Measurements from ENCODE around the gene NPAT. TPM values are rescaled to one million over a fixed set of nuclear protein-coding genes. Genes with fewer than 3 reads are reported as not detected.
A peak's percentile ranks its signal among the peaks of the same experiment; 100 is the strongest.

Gene NPAT
- total and polyA plus RNA-seq, 9 of the 15 experiments (the other 6 are each of a cell fraction or from before 2014, with no cell fraction given), result 8.8 to 30.0 (median 22.1) TPM

DNA sequence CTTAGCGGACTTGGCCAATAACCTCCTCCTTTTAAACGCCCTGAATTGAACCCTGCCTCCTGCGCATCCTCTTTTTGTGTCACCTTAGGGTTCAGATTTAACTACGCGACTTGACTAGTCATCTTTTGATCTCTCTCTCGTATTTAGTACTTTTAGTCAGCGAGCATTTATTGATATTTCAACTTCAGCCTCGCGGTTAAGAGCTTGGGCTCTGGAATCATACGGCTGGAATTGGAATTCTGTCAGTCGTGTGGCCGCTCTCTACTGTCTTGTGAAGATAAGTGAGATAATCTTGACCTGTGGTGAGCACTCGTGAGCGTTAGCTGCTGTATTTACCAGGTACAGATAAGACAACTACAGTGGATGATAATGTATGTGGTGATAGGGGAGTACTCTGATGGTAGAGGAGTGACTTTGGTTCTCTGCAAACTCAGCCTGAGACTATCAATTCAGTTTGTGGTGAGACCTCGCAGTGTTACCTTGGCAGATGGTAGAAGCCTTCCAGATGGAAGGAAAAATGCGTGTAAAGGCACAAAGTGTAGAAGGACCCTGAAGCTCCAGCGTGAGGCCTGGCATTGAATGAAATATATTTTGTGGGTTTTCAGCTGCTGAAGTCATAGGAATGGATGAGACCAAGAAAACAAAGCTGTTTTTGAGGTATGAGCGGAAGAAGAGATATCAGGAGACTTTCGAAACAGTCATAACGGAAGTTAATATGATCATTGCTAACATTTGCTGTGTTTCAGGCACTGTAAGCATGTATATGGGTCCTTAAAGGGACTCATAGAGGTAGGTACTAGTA lies 1.1 kb upstream of the NPAT start (continued):
- TF ChIP-seq ZNF143 (CRISPR knock-in tag; IDR thresholded peaks at IDR 0.05) (no peak), CC2D1A (IDR thresholded peaks at IDR 0.05) (peak; percentile 62), NR2F6 (CRISPR knock-in tag; IDR thresholded peaks at IDR 0.05) (no peak), ZKSCAN3 (CRISPR knock-in tag; IDR thresholded peaks at IDR 0.05) (no peak), PHB2 (IDR thresholded peaks at IDR 0.05; ENCODE audit: low read depth) (peak; percentile 55; the same call in 1 of the 2 replicates), SMC3 (conservative IDR thresholded peaks at IDR 0.05; ENCODE audit: insufficient read depth, low read depth, low read length) (no peak), ETV1 (tag; conservative IDR thresholded peaks at IDR 0.05; ENCODE audit: low read depth) (peak; percentile 62; the same call in 1 of the 2 replicates), SPI1 (IDR thresholded peaks at IDR 0.05; ENCODE audit: borderline replicate concordance, low read depth, low read length) (no peak), STAT5A (IDR thresholded peaks at IDR 0.05; ENCODE audit: borderline replicate concordance, low read length) (peak; percentile 92), MTA2 (IDR thresholded peaks at IDR 0.05; ENCODE audit: low read depth) (peak; percentile 89), MECOM (CRISPR knock-in tag; IDR thresholded peaks at IDR 0.05) (peak; percentile 80), ZNF140 (CRISPR knock-in tag; IDR thresholded peaks at IDR 0.05) (no peak)
- TF ChIP-seq, protein P1, sequence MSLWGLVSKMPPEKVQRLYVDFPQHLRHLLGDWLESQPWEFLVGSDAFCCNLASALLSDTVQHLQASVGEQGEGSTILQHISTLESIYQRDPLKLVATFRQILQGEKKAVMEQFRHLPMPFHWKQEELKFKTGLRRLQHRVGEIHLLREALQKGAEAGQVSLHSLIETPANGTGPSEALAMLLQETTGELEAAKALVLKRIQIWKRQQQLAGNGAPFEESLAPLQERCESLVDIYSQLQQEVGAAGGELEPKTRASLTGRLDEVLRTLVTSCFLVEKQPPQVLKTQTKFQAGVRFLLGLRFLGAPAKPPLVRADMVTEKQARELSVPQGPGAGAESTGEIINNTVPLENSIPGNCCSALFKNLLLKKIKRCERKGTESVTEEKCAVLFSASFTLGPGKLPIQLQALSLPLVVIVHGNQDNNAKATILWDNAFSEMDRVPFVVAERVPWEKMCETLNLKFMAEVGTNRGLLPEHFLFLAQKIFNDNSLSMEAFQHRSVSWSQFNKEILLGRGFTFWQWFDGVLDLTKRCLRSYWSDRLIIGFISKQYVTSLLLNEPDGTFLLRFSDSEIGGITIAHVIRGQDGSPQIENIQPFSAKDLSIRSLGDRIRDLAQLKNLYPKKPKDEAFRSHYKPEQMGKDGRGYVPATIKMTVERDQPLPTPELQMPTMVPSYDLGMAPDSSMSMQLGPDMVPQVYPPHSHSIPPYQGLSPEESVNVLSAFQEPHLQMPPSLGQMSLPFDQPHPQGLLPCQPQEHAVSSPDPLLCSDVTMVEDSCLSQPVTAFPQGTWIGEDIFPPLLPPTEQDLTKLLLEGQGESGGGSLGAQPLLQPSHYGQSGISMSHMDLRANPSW (CRISPR knock-in tag; IDR thresholded peaks at IDR 0.05), result no peak
- TF ChIP-seq, protein P2, sequence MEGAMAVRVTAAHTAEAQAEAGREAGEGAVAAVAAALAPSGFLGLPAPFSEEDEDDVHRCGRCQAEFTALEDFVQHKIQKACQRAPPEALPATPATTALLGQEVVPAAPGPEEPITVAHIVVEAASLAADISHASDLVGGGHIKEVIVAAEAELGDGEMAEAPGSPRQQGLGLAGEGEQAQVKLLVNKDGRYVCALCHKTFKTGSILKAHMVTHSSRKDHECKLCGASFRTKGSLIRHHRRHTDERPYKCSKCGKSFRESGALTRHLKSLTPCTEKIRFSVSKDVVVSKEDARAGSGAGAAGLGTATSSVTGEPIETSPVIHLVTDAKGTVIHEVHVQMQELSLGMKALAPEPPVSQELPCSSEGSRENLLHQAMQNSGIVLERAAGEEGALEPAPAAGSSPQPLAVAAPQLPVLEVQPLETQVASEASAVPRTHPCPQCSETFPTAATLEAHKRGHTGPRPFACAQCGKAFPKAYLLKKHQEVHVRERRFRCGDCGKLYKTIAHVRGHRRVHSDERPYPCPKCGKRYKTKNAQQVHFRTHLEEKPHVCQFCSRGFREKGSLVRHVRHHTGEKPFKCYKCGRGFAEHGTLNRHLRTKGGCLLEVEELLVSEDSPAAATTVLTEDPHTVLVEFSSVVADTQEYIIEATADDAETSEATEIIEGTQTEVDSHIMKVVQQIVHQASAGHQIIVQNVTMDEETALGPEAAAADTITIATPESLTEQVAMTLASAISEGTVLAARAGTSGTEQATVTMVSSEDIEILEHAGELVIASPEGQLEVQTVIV (CRISPR knock-in tag; IDR thresholded peaks at IDR 0.05; ENCODE audit: borderline replicate concordance), result no peak
- TF ChIP-seq, protein P3, sequence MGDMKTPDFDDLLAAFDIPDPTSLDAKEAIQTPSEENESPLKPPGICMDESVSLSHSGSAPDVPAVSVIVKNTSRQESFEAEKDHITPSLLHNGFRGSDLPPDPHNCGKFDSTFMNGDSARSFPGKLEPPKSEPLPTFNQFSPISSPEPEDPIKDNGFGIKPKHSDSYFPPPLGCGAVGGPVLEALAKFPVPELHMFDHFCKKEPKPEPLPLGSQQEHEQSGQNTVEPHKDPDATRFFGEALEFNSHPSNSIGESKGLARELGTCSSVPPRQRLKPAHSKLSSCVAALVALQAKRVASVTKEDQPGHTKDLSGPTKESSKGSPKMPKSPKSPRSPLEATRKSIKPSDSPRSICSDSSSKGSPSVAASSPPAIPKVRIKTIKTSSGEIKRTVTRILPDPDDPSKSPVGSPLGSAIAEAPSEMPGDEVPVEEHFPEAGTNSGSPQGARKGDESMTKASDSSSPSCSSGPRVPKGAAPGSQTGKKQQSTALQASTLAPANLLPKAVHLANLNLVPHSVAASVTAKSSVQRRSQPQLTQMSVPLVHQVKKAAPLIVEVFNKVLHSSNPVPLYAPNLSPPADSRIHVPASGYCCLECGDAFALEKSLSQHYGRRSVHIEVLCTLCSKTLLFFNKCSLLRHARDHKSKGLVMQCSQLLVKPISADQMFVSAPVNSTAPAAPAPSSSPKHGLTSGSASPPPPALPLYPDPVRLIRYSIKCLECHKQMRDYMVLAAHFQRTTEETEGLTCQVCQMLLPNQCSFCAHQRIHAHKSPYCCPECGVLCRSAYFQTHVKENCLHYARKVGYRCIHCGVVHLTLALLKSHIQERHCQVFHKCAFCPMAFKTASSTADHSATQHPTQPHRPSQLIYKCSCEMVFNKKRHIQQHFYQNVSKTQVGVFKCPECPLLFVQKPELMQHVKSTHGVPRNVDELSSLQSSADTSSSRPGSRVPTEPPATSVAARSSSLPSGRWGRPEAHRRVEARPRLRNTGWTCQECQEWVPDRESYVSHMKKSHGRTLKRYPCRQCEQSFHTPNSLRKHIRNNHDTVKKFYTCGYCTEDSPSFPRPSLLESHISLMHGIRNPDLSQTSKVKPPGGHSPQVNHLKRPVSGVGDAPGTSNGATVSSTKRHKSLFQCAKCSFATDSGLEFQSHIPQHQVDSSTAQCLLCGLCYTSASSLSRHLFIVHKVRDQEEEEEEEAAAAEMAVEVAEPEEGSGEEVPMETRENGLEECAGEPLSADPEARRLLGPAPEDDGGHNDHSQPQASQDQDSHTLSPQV (IDR thresholded peaks at IDR 0.05), result no peak

All from K562 (cell line).